OCI-LY1 (cell line): ENCODE data around the gene VPS16.

Experiments
- H2AFZ ChIP-seq: fragments of 200-600 bp; sonication (generic), shearing (Covaris generic); 2 replicates; pipeline ENCODE4 v1.6.0; 2014; ENCODE audit warnings: antibody characterized with exemption, mild to moderate bottlenecking, low read length
- H3F3A ChIP-seq: fragments of 200-600 bp; sonication (generic), shearing (Covaris generic); 2 replicates; pipeline ENCODE4 v1.6.0; 2014; ENCODE audit warnings: mild to moderate bottlenecking, antibody characterized with exemption, low read length, moderate library complexity; ENCODE audit not compliant: insufficient read depth
- H3K27ac ChIP-seq: fragments of 200-600 bp; sonication (generic); 2 replicates; pipeline ENCODE4 v1.5.1; 2014; ENCODE audit warnings: low read length, mixed run types, mild to moderate bottlenecking, low read depth; ENCODE audit not compliant: poor library complexity, severe bottlenecking
- H3K27me3 ChIP-seq: fragments of 200-600 bp; sonication (generic); 2 replicates; pipeline ENCODE4 v1.6.0; 2014; ENCODE audit warnings: antibody characterized with exemption, mild to moderate bottlenecking, low read length, moderate library complexity; ENCODE audit not compliant: insufficient read depth
- H3K36me3 ChIP-seq: fragments of 200-600 bp; sonication (generic); 2 replicates; pipeline ENCODE4 v1.6.1; 2014; ENCODE audit warnings: mild to moderate bottlenecking, antibody characterized with exemption, low read length, moderate library complexity, mixed read lengths; ENCODE audit not compliant: insufficient read depth
- H3K4me1 ChIP-seq: fragments of 200-600 bp; sonication (generic); 2 replicates; pipeline ENCODE4 v1.5.1; 2014; ENCODE audit warnings: mild to moderate bottlenecking, low read length, moderate library complexity; ENCODE audit not compliant: insufficient read depth, severe bottlenecking
- H3K4me2 ChIP-seq: fragments of 200-600 bp; sonication (generic), shearing (Covaris generic); 2 replicates; pipeline ENCODE4 v1.6.1; 2014; ENCODE audit warnings: low read length
- H3K4me3 ChIP-seq: fragments of 200-600 bp; sonication (generic); 2 replicates; pipeline ENCODE4 v1.5.1; 2014; ENCODE audit warnings: low read length, low read depth, mild to moderate bottlenecking, mixed read lengths; ENCODE audit not compliant: poor library complexity, severe bottlenecking
- H3K79me2 ChIP-seq: fragments of 200-600 bp; shearing (Covaris generic); 2 replicates; pipeline ENCODE4 v1.6.1; 2016; ENCODE audit warnings: mixed run types, low read length, mixed read lengths; ENCODE audit not compliant: insufficient read depth
- H3K9ac ChIP-seq: fragments of 200-600 bp; sonication (generic), shearing (Covaris generic); 2 replicates; pipeline ENCODE4 v1.6.1; 2014; ENCODE audit warnings: mild to moderate bottlenecking, low read length, mixed read lengths
- H3K9me2 ChIP-seq: fragments of 200-600 bp; sonication (generic), shearing (Covaris generic); 2 replicates; pipeline ENCODE4 v1.6.1; 2014; ENCODE audit warnings: low read depth, mild to moderate bottlenecking, low read length, mixed read lengths
- H3K9me3 ChIP-seq: fragments of 200-600 bp; shearing (Covaris generic); 2 replicates; pipeline ENCODE4 v1.6.1; 2014; ENCODE audit warnings: low read length, mixed read lengths
- H4K20me1 ChIP-seq: fragments of 200-600 bp; sonication (generic), shearing (Covaris generic); 2 replicates; pipeline ENCODE4 v1.6.0; 2016; ENCODE audit warnings: mild to moderate bottlenecking, low read length; ENCODE audit not compliant: insufficient read depth
- EZH2 ChIP-seq: fragments of 200-600 bp; sonication (generic), shearing (Covaris generic); IDR thresholded peaks from 2 replicates; pipeline ENCODE4 v1.8.0; 2017; ENCODE audit warnings: borderline replicate concordance, mixed run types, mild to moderate bottlenecking, antibody characterized with exemption, low read length, moderate library complexity, mixed read lengths
- TF ChIP-seq, protein P1 (sequence below): fragments of 200-600 bp; sonication (generic), shearing (Covaris generic); IDR thresholded peaks from 2 replicates; pipeline ENCODE4 v1.5.1; 2017; ENCODE audit warnings: mild to moderate bottlenecking, antibody characterized with exemption, low read length, moderate library complexity, mixed read lengths

VPS16 gene

DNA sequence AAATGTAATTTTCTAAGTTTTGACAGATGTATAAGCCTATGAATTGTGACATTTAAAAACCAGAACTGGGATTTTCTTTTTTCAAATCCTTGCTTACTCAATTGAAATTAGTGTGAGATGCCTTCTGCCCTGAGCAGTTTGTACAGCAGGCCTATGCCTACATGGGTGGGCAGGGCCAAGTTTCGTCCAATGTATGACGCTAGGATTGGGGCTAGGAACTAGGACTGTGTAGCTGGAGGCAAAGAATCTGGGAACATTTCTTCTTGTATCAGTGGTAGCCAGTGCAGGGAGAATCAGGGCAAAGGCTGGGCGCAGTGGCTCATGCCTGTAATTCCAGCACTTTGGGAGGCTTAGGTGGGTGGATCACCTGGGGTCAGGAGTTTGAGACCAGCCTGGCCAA is 28.8 kb downstream of the VPS16 start:
- Histone ChIP-seq H3K9ac (no peak overlapping the region), H3K27ac (no peak overlapping the region), H3K9me2 (no peaks in the 10 kb centered on the region), H3K9me3 (no peaks in the 10 kb centered on the region), H3K4me1 (peaks cover 20% of the 10 kb centered on the region), H3K27me3 (no peaks in the 10 kb centered on the region), H3K36me3 (peaks cover 19% of the 10 kb centered on the region; the same call in 1 of the 2 replicates), H3K79me2 (peaks cover 6% of the 10 kb centered on the region; the same call in 1 of the 2 replicates), H2AFZ (no peak overlapping the region), H3K4me3 (no peak overlapping the region), H3K4me2 (no peak overlapping the region), H3F3A (no peaks in the 10 kb centered on the region), H4K20me1 (no peaks in the 10 kb centered on the region)
- no peak for TF ChIP-seq EZH2
- TF ChIP-seq, protein P1, sequence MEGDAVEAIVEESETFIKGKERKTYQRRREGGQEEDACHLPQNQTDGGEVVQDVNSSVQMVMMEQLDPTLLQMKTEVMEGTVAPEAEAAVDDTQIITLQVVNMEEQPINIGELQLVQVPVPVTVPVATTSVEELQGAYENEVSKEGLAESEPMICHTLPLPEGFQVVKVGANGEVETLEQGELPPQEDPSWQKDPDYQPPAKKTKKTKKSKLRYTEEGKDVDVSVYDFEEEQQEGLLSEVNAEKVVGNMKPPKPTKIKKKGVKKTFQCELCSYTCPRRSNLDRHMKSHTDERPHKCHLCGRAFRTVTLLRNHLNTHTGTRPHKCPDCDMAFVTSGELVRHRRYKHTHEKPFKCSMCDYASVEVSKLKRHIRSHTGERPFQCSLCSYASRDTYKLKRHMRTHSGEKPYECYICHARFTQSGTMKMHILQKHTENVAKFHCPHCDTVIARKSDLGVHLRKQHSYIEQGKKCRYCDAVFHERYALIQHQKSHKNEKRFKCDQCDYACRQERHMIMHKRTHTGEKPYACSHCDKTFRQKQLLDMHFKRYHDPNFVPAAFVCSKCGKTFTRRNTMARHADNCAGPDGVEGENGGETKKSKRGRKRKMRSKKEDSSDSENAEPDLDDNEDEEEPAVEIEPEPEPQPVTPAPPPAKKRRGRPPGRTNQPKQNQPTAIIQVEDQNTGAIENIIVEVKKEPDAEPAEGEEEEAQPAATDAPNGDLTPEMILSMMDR: no peak

DNA sequence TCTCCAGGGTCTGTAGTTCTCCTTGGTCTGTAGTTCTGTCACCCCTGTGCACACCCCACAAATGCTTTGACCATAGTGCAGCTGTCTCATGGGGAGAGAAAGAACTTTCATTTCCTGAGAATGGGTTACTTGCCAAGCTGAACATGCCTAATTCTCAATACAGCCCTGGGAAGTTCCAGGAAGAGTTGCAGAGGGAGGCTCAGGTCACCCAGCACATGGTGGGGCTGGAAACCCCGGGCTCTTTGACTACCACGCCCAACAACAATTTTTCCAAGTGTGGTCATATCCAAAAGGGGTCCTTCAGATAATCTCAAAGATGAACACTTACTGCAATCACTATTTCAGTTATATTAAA is 30.5 kb downstream of the VPS16 start:
- H3K36me3 ChIP-seq: peaks cover 10% of the 10 kb centered on the region; the same call in 1 of the 2 replicates

DNA sequence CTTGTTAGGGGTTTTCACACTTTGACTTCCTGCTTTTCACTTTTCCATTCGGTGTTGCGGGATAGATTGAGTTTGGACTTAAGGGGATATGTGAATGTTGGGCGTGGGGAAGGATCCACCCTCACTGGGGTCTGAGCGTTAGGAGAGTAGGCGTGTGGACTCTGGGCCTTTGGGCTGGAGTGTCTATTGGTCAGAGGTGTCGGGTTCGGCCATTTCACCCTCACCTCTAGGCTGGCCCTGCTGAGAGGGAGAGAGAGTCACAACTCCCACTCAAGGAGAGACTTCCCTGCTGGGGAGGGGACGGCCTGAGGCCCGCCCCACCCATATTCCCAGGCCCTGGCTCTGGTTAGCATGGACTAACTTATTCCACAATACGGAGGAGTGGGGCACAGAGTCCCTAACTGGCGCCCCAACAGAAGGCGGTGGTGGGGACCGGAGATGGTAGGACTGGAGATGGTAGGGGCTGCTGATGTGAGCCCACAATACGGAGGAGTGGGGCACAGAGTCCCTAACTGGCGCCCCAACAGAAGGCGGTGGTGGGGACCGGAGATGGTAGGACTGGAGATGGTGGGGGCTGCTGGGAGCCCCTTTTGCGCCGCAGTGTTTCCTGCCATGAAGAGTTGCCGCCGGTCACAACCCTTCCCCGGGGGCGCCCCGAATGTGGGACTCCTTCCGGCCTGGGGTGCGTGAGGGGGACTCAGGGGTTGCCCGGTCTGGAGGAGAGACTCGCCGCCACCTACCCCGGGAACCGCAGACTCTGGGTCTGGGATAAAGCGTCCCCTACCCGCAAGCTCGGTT is 31.3 kb downstream of the VPS16 start:
- peak overlapping the region; percentile 83 for H3K4me3 ChIP-seq
- peak overlapping the region; percentile 90 for H3K9ac ChIP-seq
- H3K36me3 ChIP-seq: peaks cover 2% of the 10 kb centered on the region; the same call in 1 of the 2 replicates
- no peaks in the 10 kb centered on the region for H3F3A ChIP-seq
- no peaks in the 10 kb centered on the region for H3K9me3 ChIP-seq
- H3K79me2 ChIP-seq: peaks cover 30% of the 10 kb centered on the region
- no peak overlapping the region for H3K27ac ChIP-seq
- no peak for TF ChIP-seq EZH2
- TF ChIP-seq, protein P1: no peak
- no peaks in the 10 kb centered on the region for H3K9me2 ChIP-seq
- peak overlapping the region; percentile 97 for H3K4me2 ChIP-seq
- peaks cover 37% of the 10 kb centered on the region for H3K4me1 ChIP-seq
- no peaks in the 10 kb centered on the region for H3K27me3 ChIP-seq
- no peaks in the 10 kb centered on the region for H4K20me1 ChIP-seq
- H2AFZ ChIP-seq: no peak overlapping the region

More for the DNA sequence above, 30.5 kb downstream of the VPS16 start:
- Histone ChIP-seq H3K4me3 (no peak overlapping the region), H3K9ac (no peak overlapping the region), H3K4me2 (no peak overlapping the region), H3K9me3 (no peaks in the 10 kb centered on the region), H3K4me1 (peaks cover 31% of the 10 kb centered on the region), H3F3A (no peaks in the 10 kb centered on the region), H3K9me2 (no peaks in the 10 kb centered on the region), H4K20me1 (no peaks in the 10 kb centered on the region), H3K27me3 (no peaks in the 10 kb centered on the region), H3K79me2 (peaks cover 22% of the 10 kb centered on the region), H2AFZ (no peak overlapping the region), H3K27ac (no peak overlapping the region)
- TF ChIP-seq, protein P1: no peak
- no peak for TF ChIP-seq EZH2
